Right cardiac atrium (tissue), 5 donors: Measurements from ENCODE around the gene PCDHGC3. TPM values are rescaled to one million over a fixed set of nuclear protein-coding genes. Genes with fewer than 3 reads are reported as not detected.

Experiments used
- ATAC-seq, 2 donors: fragments of 200-7000 bp; cut with Tn5 transposase; one replicate each; pipeline versions ENCODE4 v1.8.0 to v1.9.1; 2020; ENCODE audit warnings: moderate library complexity in 2 of 2, mild to moderate bottlenecking in 1 of 2
- DNase-seq, 3 donors: peaks; one replicate each; pipeline ENCODE4 v3.0.0-alpha.2; 2020
- H3K27ac ChIP-seq: one replicate; pipeline ENCODE4 v1.5.1; 2013; ENCODE audit warnings: mild to moderate bottlenecking, low read length, control low read depth, moderate library complexity
- H3K27me3 ChIP-seq: one replicate; pipeline ENCODE4 v1.6.1; 2013; ENCODE audit not compliant: control insufficient read depth, insufficient read depth
- H3K4me1 ChIP-seq: one replicate; pipeline ENCODE4 v1.6.1; 2013; ENCODE audit warnings: low read length; ENCODE audit not compliant: control insufficient read depth, insufficient read depth
- H3K4me3 ChIP-seq: one replicate; pipeline ENCODE4 v1.5.1; 2013; ENCODE audit warnings: low read length, control low read depth
- H3K9me3 ChIP-seq: one replicate; pipeline ENCODE4 v1.6.1; 2013; ENCODE audit warnings: low read length; ENCODE audit not compliant: control insufficient read depth
- WGBS: extraction: QIAGEN DNeasy Blood & Tissue Kit; methylation state at CpG from one replicate; pipeline ENCODE4 v1.1.7; 2013; 5-methylcytosine and 5-hydroxymethylcytosine counted together
- intact Hi-C, 4 donors: fragments of 100-400 bp; cut with DNase I; formaldehyde crosslinking; loops; one replicate each; pipeline versions ENCODE4 v1.11.0 to v1.14.0; 2022 to 2023
- polyA plus RNA-seq: library from polyadenylated mRNA; stranded (reverse); fragments of 200-250 nt; gene quantifications from one replicate; pipeline ENCODE4 v1.2.3, GENCODE V29; 2013
- total RNA-seq, 4 donors: library from RNA; stranded (reverse); fragmentation: NEBNext Ultra II Directional; extraction: Animal tissue kit (Norgen Biotek cat#: 25700); gene quantifications; one replicate each; pipeline ENCODE4 v1.2.1, GENCODE V29; 2021
- donor health status: healthy with polysubstance abuse.
- donor health status: DM: no; HTN: yes; CAD: no.
- donor health status: DM: no; HTN: no; CAD: no.
- donor health status: DM: no; HTN: yes; CAD: no; lungs with severe emphysema.
- donor health status: DM: yes; HTN: yes; CAD: no.

PCDHGC3 gene
- total and polyA plus RNA-seq, 5 donors: 19.6 to 42.5 (median 35.5) TPM

DNA sequence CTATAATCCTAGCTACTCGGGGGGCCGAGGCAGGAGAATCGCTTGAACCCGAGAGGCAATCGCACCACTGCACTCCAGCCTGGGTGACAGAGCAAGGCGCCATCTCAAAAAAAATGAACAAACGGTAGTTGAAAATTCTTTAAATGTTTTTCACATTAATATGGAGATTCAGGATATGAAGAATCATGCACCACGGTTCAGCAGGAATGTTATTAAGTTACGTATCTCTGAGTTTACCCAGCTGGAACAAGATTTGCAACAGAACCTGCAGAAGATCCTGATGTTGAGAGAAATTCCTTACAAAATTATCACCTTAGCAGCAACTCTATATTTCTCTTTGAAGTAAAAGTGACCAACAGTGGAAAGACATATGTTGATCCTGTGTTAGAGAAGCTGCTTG, 35.4 kb upstream of the PCDHGC3 start:
- no peak for ATAC-seq
- no peak overlapping the region for H3K4me3 ChIP-seq
- no peaks in the 10 kb centered on the region for H3K9me3 ChIP-seq
- intact Hi-C loops: no loop called here
- DNase-seq: no peak
- WGBS: 93% methylated on average over 9 of the region's 9 CpGs
- H3K27ac ChIP-seq: no peak overlapping the region
- H3K4me1 ChIP-seq: no peaks in the 10 kb centered on the region
- no peaks in the 10 kb centered on the region for H3K27me3 ChIP-seq

- Histone ChIP-seq H3K4me3 (no peak overlapping the region), H3K27ac (no peak overlapping the region), H3K9me3 (no peaks in the 10 kb centered on the region), H3K27me3 (no peaks in the 10 kb centered on the region), H3K4me1 (no peaks in the 10 kb centered on the region)
- intact Hi-C loops: no loop called here
- DNase-seq (peak; percentile 39 to 73 (median 63)), ATAC-seq (peak; percentile 67 to 70)
- WGBS: 45% methylated on average over 50 of the region's 50 CpGs
Measured at GRCh38 chr5:141441571-141442170, 34.1 kb upstream of the PCDHGC3 start.

- ATAC-seq (no peak), DNase-seq (no peak)
- H3K4me3 ChIP-seq: no peak overlapping the region
- WGBS: 94% methylated on average over 3 of the region's 3 CpGs
- no peaks in the 10 kb centered on the region for H3K27me3 ChIP-seq
- intact Hi-C loops: no loop called here
- H3K27ac ChIP-seq: no peak overlapping the region
- H3K9me3 ChIP-seq: no peaks in the 10 kb centered on the region
- H3K4me1 ChIP-seq: no peaks in the 10 kb centered on the region
Measured at GRCh38 chr5:141465351-141465750, 10.4 kb upstream of the PCDHGC3 start.

GRCh38 chr5:141476132-141476911, 556 bp downstream of the PCDHGC3 start:
- peak overlapping the region; percentile 90 for H3K27ac ChIP-seq
- intact Hi-C loops: loop anchor here (2.0 to 10.0 kb wide), 3 partner anchors 46 to 48 kb away; no protein-coding TSS in a partner anchor
- peaks cover 9% of the 10 kb centered on the region for H3K4me1 ChIP-seq
- H3K9me3 ChIP-seq: no peaks in the 10 kb centered on the region
- H3K4me3 ChIP-seq: peak overlapping the region; percentile 72
- ATAC-seq: peak; percentile 65 to 76
- peak; percentile 69 to 90 (median 88) for DNase-seq
- under 1% methylated on average over 58 of the region's 58 CpGs for WGBS
- H3K27me3 ChIP-seq: no peaks in the 10 kb centered on the region

GRCh38 chr5:141477044-141477575, 1.3 kb downstream of the PCDHGC3 start:
- peaks cover 9% of the 10 kb centered on the region for H3K4me1 ChIP-seq
- H3K27me3 ChIP-seq: no peaks in the 10 kb centered on the region
- no peaks in the 10 kb centered on the region for H3K9me3 ChIP-seq
- peak overlapping the region; percentile 72 for H3K4me3 ChIP-seq
- DNase-seq (no peak), ATAC-seq (no peak)
- intact Hi-C loops: loop anchor here (2.0 to 10.0 kb wide), 3 partner anchors 45 to 48 kb away; no protein-coding TSS in a partner anchor
- H3K27ac ChIP-seq: no peak overlapping the region
- WGBS: 22% methylated on average over 24 of the region's 24 CpGs

- DNase-seq: no peak
Measured at GRCh38 chr5:141477815-141478214, 2.0 kb downstream of the PCDHGC3 start.

GRCh38 chr5:141478321-141478945, 2.7 kb downstream of the PCDHGC3 start:
- 35% methylated on average over 20 of the region's 20 CpGs for WGBS
- intact Hi-C loops: loop anchor here in 2 of 4 donors (5.0 to 10.0 kb wide), 2 partner anchors 44 to 46 kb away; no protein-coding TSS in a partner anchor
- Histone ChIP-seq H3K27me3 (no peaks in the 10 kb centered on the region), H3K27ac (no peak overlapping the region), H3K9me3 (no peaks in the 10 kb centered on the region), H3K4me1 (peaks cover 9% of the 10 kb centered on the region), H3K4me3 (peak overlapping the region; percentile 42)
- DNase-seq (peak in 2 of 3 donors; percentile 74 to 77), ATAC-seq (no peak)

More at GRCh38 chr5:141477815-141478214, 2.0 kb downstream of the PCDHGC3 start:
- intact Hi-C loops: loop anchor here (2.0 to 10.0 kb wide), 3 partner anchors 44 to 47 kb away; no protein-coding TSS in a partner anchor
- WGBS: 51% methylated on average over 13 of the region's 13 CpGs
- no peaks in the 10 kb centered on the region for H3K27me3 ChIP-seq
- ATAC-seq: no peak
- no peaks in the 10 kb centered on the region for H3K9me3 ChIP-seq
- H3K27ac ChIP-seq: no peak overlapping the region
- peak overlapping the region; percentile 42 for H3K4me3 ChIP-seq
- H3K4me1 ChIP-seq: peaks cover 9% of the 10 kb centered on the region

DNA sequence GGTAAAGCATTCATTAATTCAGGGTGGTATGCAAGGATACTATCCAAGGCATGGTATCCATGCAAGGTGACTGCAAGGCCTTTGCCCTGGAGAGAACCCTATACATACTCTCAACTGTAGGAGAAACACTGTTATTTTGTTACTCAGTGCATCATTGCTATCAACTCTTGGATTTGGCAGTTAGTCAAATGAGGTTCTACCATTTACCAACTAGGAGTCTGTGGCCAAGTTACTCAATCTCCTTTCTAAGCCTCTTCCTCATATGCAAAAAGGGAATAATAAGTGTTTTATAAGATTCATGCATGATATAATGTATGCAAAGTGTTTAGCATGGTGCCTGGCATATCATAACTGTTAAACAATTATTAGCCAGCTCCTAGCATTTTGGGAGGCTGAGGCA, 4.0 kb downstream of the PCDHGC3 start:
- Histone ChIP-seq H3K9me3 (no peaks in the 10 kb centered on the region), H3K27ac (no peak overlapping the region), H3K27me3 (no peaks in the 10 kb centered on the region), H3K4me3 (no peak overlapping the region), H3K4me1 (peaks cover 12% of the 10 kb centered on the region)
- ATAC-seq (no peak), DNase-seq (no peak)
- intact Hi-C loops: loop anchor here in 2 of 4 donors (5.0 to 10.0 kb wide), 2 partner anchors 43 to 45 kb away; no protein-coding TSS in a partner anchor

- 50% methylated on average over 3 of the region's 3 CpGs for WGBS
- Histone ChIP-seq H3K27me3 (no peaks in the 10 kb centered on the region), H3K27ac (no peak overlapping the region), H3K9me3 (no peaks in the 10 kb centered on the region), H3K4me3 (no peak overlapping the region), H3K4me1 (peaks cover 6% of the 10 kb centered on the region)
- ATAC-seq: no peak
- DNase-seq: no peak
- intact Hi-C loops: no loop called here
Measured at GRCh38 chr5:141483902-141484301, 8.1 kb downstream of the PCDHGC3 start.

DNA sequence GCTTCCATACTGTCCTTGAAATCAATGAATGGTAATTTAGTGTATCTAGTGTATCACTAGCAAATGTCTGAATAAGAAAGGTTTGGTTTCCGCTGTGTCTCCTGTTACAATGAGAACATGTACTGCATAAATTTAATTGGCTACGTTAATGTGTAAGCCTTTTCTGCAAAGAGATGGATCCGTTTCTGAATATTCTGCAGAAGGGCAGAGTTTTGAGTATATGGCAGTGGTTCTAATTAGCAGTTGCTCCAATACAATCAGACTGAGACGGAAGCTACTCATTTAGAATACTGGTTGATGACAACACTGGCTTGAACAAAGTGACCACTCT, 8.5 kb downstream of the PCDHGC3 start:
- Histone ChIP-seq H3K27ac (no peak overlapping the region), H3K4me3 (peak overlapping the region; percentile 53), H3K9me3 (no peaks in the 10 kb centered on the region), H3K27me3 (no peaks in the 10 kb centered on the region), H3K4me1 (peaks cover 4% of the 10 kb centered on the region)
- ATAC-seq: peak in 1 of 2 donors; percentile 36
- DNase-seq: no peak
- WGBS: 26% methylated on average over 4 of the region's 4 CpGs
- intact Hi-C loops: no loop called here
